ENCODE data around the gene ADGRL2. TPM values are rescaled to one million over a fixed set of nuclear protein-coding genes. Genes with fewer than 3 reads are reported as not detected.
"Not testable (repeated sequence)": the region's sequence is repeated elsewhere in the genome, so short reads cannot be mapped to it uniquely, and the experiment has no call there.

Gene ADGRL2
- total and polyA plus RNA-seq, 3 donors from 2014 or later, result 13.5 to 25.2 (median 13.8) TPM

- TF ChIP-seq POLR2A (IDR thresholded peaks at IDR 0.05) (no peak), CTCF (IDR thresholded peaks at IDR 0.05) (no peak)
- no peaks in the 10 kb centered on the region for H3K9me3 ChIP-seq
- H3K4me1 ChIP-seq, result no peaks in the 10 kb centered on the region
- H3K27ac ChIP-seq, result no peak overlapping the region
- DNase-seq, result no peak
- H3K36me3 ChIP-seq (ENCODE audit: low read depth, missing control alignments), result no peaks in the 10 kb centered on the region
- 79 to 83% methylated on average over 4 of the region's 4 CpGs for WGBS, 2 donors
- H3K4me3 ChIP-seq, result no peak overlapping the region
- intact Hi-C loops (cut with DNase I; ENCODE audit: low total_unique reads), result no loop called here
- H3K27me3 ChIP-seq, result no peaks in the 10 kb centered on the region
Observed at GRCh38 chr1:81852961-81853360, 52.2 kb downstream of the ADGRL2 start.

GRCh38 chr1:81867235-81867634 lies 66.5 kb downstream of the ADGRL2 start:
- Histone ChIP-seq H3K4me3 (no peak overlapping the region), H3K36me3 (ENCODE audit: low read depth, missing control alignments) (no peaks in the 10 kb centered on the region), H3K4me1 (no peaks in the 10 kb centered on the region), H3K27ac (no peak overlapping the region), H3K9me3 (no peaks in the 10 kb centered on the region), H3K27me3 (no peaks in the 10 kb centered on the region)
- intact Hi-C loops (cut with DNase I; ENCODE audit: low total_unique reads), result no loop called here
- DNase-seq, result no peak
- TF ChIP-seq CTCF (IDR thresholded peaks at IDR 0.05) (no peak), POLR2A (IDR thresholded peaks at IDR 0.05) (no peak)
- WGBS, 2 donors, result 25 to 29% methylated on average over 1 of the region's 1 CpG

GRCh38 chr1:81869307-81869706 lies 68.6 kb downstream of the ADGRL2 start:
- WGBS, 2 donors, result 71 to 77% methylated on average over 2 of the region's 2 CpGs
- no peak for TF ChIP-seq POLR2A (IDR thresholded peaks at IDR 0.05)
- TF ChIP-seq CTCF (IDR thresholded peaks at IDR 0.05), result no peak
- Histone ChIP-seq H3K4me3 (no peak overlapping the region), H3K9me3 (no peaks in the 10 kb centered on the region), H3K27ac (no peak overlapping the region), H3K36me3 (ENCODE audit: low read depth, missing control alignments) (no peaks in the 10 kb centered on the region), H3K4me1 (no peaks in the 10 kb centered on the region), H3K27me3 (no peaks in the 10 kb centered on the region)
- intact Hi-C loops (cut with DNase I; ENCODE audit: low total_unique reads), result no loop called here
- no peak for DNase-seq

GRCh38 chr1:81871091-81871490 lies 70.4 kb downstream of the ADGRL2 start:
- H3K9me3 ChIP-seq; DNase-seq; H3K27ac ChIP-seq; H3K4me3 ChIP-seq; H3K4me1 ChIP-seq; intact Hi-C loops (cut with DNase I; ENCODE audit: low total_unique reads); H3K36me3 ChIP-seq (ENCODE audit: low read depth, missing control alignments); H3K27me3 ChIP-seq: not testable (repeated sequence)
- 85 to 99% methylated on average over 3 of the region's 3 CpGs for WGBS, 2 donors

GRCh38 chr1:81873946-81874345 lies 73.2 kb downstream of the ADGRL2 start:
- Histone ChIP-seq H3K4me1 (peaks cover 3% of the 10 kb centered on the region), H3K9me3 (no peaks in the 10 kb centered on the region), H3K4me3 (no peak overlapping the region), H3K27ac (no peak overlapping the region), H3K27me3 (no peaks in the 10 kb centered on the region), H3K36me3 (ENCODE audit: low read depth, missing control alignments) (no peaks in the 10 kb centered on the region)
- no peak for DNase-seq
- TF ChIP-seq CTCF (IDR thresholded peaks at IDR 0.05), result no peak
- no peak for TF ChIP-seq POLR2A (IDR thresholded peaks at IDR 0.05)
- 44 to 57% methylated on average over 1 of the region's 1 CpG for WGBS, 2 donors
- intact Hi-C loops (cut with DNase I; ENCODE audit: low total_unique reads), result no loop called here

All from testis (tissue), 3 donors.